PFSK-1 (cell line): ENCODE data around the gene CTU1.

ENCODE experiments used
- FOXP2 ChIP-seq: optimal IDR thresholded peaks from 2 replicates; pipeline ENCODE3; 2011; ENCODE audit warnings: borderline replicate concordance, control low read depth, inconsistent platforms; ENCODE audit not compliant: insufficient read depth; ENCODE audit errors: extremely low read length, extremely low read depth
- POLR2AphosphoS5 ChIP-seq: IDR thresholded peaks from 2 replicates; pipeline ENCODE4 v1.6.1; 2012; ENCODE audit warnings: low read depth, mild to moderate bottlenecking, control low read depth, low read length, moderate library complexity
- REST ChIP-seq, 2 experiments: IDR thresholded peaks; 2 replicates each; pipeline versions ENCODE4 v1.6.1 to v1.8.0; 2011 to 2012; ENCODE audit warnings: low read depth in 2 of 2, low read length in 2 of 2, control low read depth in 1 of 2, inconsistent platforms in 1 of 2, mild to moderate bottlenecking in 1 of 2, moderate library complexity in 1 of 2; ENCODE audit not compliant: insufficient read depth in 1 of 2
- SIN3A ChIP-seq: IDR thresholded peaks from 2 replicates; pipeline ENCODE4 v1.6.1; 2012; ENCODE audit warnings: mild to moderate bottlenecking, low read length, moderate library complexity, borderline replicate concordance; ENCODE audit not compliant: insufficient read depth
- TAF1 ChIP-seq: IDR thresholded peaks from 2 replicates; pipeline ENCODE4 v1.6.1; 2012; ENCODE audit warnings: low read length, control low read depth, borderline replicate concordance; ENCODE audit not compliant: insufficient read depth

Gene CTU1

DNA sequence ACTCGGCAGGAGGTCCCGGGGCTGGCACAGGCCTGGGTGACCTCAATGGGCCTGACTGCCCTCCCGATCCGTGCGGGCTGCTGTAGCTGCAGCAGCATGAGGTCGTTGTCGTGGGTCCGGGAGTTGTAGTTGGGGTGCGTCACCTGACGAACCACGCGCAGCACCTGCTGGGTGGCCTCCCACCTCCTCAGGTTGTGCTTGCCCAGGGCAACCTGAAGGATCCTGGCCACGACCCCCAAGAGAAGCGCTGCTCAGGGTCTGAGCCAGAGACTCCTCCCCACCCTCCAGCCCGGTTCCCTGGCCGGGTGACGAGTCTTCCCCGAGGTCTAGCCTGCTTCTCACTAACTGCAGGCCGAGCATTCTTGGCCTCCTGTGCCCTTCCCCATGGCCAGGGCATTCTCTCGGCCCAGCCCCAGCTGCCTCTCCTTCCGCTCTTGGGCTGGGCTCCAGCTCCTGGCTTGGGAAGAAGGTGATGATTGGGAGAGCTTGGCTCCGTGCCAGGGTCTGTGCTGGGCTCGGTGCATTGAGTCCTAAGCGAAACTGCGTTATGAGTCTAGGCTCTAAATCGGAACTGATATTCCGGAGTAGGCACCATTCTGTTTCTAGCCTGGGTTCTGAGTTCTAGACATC, 28.6 kb downstream of the CTU1 start:
- TF ChIP-seq REST (IDR thresholded peaks at IDR 0.05; ENCODE audit: insufficient read depth in 1 of 2, low read depth in 2 of 2, low read length in 2 of 2) (no peak), SIN3A (no peak), FOXP2 (no peak), POLR2AphosphoS5 (no peak), TAF1 (no peak)

DNA sequence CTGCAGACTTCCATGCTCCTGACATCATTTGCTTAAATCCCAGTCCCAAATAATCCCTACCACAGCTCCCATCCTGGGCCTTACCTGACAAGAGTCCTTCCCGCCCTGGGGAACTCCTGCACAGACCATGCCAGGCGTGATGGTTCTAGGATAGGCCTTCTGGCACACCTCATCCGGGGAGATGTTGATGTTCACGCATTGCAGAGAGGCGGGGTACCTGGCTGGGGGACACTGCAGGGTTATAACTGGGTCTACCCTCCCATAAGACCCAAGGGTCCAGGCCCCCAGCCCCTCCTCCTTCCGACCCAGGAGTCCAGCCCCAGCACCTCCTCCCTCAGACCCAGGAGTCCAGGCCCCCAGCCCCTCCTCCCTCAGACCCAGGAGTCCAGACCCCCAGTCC, 29.5 kb downstream of the CTU1 start:
- TF ChIP-seq SIN3A (no peak), POLR2AphosphoS5 (no peak), REST (IDR thresholded peaks at IDR 0.05; ENCODE audit: insufficient read depth in 1 of 2, low read depth in 2 of 2, low read length in 2 of 2) (no peak), TAF1 (no peak), FOXP2 (no peak)

DNA sequence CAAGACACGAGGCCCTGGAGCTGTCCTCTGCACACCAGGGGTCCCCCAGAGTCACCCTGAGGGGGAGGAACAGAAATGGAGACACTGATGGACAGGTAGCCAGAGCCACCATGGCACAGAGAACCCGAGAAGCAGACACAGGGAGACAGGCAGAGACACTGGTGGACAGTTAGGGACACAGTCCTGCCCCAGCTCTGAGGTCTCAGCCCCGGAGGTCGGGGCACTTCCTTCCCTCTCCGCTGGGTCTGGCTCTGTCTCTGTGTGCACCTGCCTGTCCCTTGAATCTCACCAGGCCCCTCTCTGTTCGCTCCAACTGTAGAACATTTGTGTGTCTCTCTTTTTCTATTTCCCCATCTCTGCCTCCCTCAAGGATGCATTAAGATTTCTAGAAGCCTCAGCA, 30.1 kb downstream of the CTU1 start:
- TF ChIP-seq SIN3A: no peak
- TF ChIP-seq POLR2AphosphoS5: no peak
- TF ChIP-seq FOXP2: no peak
- no peak for TF ChIP-seq TAF1
- no peak for TF ChIP-seq REST (IDR thresholded peaks at IDR 0.05; ENCODE audit: insufficient read depth in 1 of 2, low read depth in 2 of 2, low read length in 2 of 2)

- TF ChIP-seq REST (IDR thresholded peaks at IDR 0.05; ENCODE audit: insufficient read depth in 1 of 2, low read depth in 2 of 2, low read length in 2 of 2): no peak
- no peak for TF ChIP-seq FOXP2
- TF ChIP-seq SIN3A: no peak
- no peak for TF ChIP-seq TAF1
- no peak for TF ChIP-seq POLR2AphosphoS5
These were observed 31.5 kb downstream of the CTU1 start for GRCh38 chr19:51076631-51077213.

GRCh38 chr19:51075998-51076397, 32.2 kb downstream of the CTU1 start:
- TF ChIP-seq REST (IDR thresholded peaks at IDR 0.05; ENCODE audit: insufficient read depth in 1 of 2, low read depth in 2 of 2, low read length in 2 of 2): no peak
- TF ChIP-seq FOXP2: no peak
- no peak for TF ChIP-seq POLR2AphosphoS5
- no peak for TF ChIP-seq SIN3A
- TF ChIP-seq TAF1: no peak
